ENCODE data around the gene APPBP2. TPM values are rescaled to one million over a fixed set of nuclear protein-coding genes. Genes with fewer than 3 reads are reported as not detected.
"Not testable (repeated sequence)": the region's sequence is repeated elsewhere in the genome, so short reads cannot be mapped to it uniquely, and the experiment has no call there.

Gene APPBP2
- total RNA-seq, 1 donor from 2014 or later, result 61.3 TPM

- peaks cover 10% of the 10 kb centered on the region for H3K9me3 Mint-ChIP-seq (ENCODE audit: low read depth)
Observed at GRCh38 chr17:60436676-60437075, 89.4 kb downstream of the APPBP2 start.

GRCh38 chr17:60435244-60436167 is 90.5 kb downstream of the APPBP2 start:
- Mint-ChIP-seq H3K36me3 (ENCODE audit: insufficient read depth) (no peaks in the 10 kb centered on the region), H3K27me3 (peaks cover 4% of the 10 kb centered on the region), H3K4me1 (ENCODE audit: low read depth) (no peaks in the 10 kb centered on the region), H3K27ac (no peak overlapping the region), H3K4me3 (ENCODE audit: low read depth) (no peak overlapping the region), H3K9me3 (ENCODE audit: low read depth) (peaks cover 10% of the 10 kb centered on the region)
- peak; percentile 39 for DNase-seq (ENCODE audit: low spot score, unreplicated experiment)
- peak; percentile 87 for TF ChIP-seq CTCF (IDR thresholded peaks at IDR 0.05; ENCODE audit: unreplicated experiment)

More at GRCh38 chr17:60436676-60437075, 89.4 kb downstream of the APPBP2 start:
- no peaks in the 10 kb centered on the region for H3K4me1 Mint-ChIP-seq (ENCODE audit: low read depth)
- TF ChIP-seq CTCF (IDR thresholded peaks at IDR 0.05; ENCODE audit: unreplicated experiment), result no peak
- H3K4me3 Mint-ChIP-seq (ENCODE audit: low read depth), result no peak overlapping the region
- no peak overlapping the region for H3K27ac Mint-ChIP-seq
- H3K36me3 Mint-ChIP-seq (ENCODE audit: insufficient read depth), result no peaks in the 10 kb centered on the region
- H3K27me3 Mint-ChIP-seq, result peaks cover 4% of the 10 kb centered on the region
- no peak for DNase-seq (ENCODE audit: low spot score, unreplicated experiment)

DNA sequence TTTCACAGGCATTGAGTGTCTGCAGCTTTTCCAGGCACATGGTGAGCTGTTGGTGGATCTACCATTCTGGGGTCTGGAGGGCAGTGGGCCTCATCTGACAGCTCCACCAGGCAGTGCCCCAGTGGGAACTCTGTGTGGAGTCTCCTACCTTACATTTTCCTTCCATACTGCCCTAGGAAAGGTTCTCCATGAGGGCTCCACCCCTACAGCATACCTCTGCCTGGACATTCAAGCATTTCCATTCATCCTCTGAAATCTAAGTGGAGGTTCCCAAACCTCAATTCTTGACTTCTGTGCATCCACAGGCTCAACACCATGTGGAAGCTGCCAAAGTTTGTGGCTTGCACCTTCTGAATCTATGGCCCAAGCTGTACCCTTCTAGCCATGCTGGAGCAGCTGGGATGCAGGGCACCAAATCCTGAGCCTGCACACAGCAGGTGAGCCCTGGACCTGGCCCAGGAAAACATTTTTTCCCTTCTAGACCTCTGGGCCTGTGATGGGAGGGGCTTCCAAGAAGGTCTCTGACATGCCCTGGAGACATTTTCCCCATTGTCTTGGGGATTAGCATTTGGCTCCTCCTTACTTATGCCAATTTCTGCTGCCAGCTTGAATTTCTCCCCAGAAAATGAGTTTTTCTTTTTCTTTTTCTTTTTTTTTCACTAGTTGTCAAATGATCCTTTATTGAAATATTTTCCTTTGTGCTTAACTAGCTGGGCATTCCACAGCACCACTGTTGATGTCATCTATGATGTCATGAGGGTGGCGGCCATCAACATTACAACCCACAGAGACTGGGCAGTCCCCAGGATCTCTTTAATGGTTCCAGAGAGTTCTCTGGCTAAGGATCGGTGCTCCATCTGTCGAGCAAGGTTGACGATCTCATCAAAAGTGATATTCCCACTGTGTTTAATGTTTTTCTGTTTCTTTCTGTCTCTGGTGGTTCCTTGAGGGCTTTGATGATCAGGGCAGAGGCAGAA is 92.7 kb downstream of the APPBP2 start:
- not testable (repeated sequence) for H3K27me3 Mint-ChIP-seq; H3K9me3 Mint-ChIP-seq (ENCODE audit: low read depth); H3K36me3 Mint-ChIP-seq (ENCODE audit: insufficient read depth); H3K27ac Mint-ChIP-seq; DNase-seq (ENCODE audit: low spot score, unreplicated experiment); H3K4me3 Mint-ChIP-seq (ENCODE audit: low read depth); H3K4me1 Mint-ChIP-seq (ENCODE audit: low read depth)

DNA sequence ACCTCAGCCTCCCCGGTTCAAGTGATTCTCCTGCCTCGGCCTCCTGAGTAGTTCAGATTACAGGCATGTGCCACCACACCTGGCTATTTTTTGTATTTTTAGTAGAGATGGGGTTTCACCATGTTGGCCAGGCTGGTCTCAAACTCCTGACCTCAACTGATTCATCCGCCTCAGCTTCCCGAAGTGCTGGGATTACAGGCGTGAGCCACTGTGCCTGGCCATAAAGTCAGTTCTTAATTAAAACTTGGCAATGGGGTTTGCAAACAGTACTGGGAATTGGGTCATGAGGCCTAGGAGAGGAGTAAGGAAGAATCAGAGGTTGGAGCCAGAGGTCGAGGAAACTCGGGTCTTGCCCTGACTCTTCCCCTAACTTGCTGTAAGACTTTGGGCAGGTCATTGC is 95.5 kb downstream of the APPBP2 start:
- not testable (repeated sequence) for H3K27ac Mint-ChIP-seq; DNase-seq (ENCODE audit: low spot score, unreplicated experiment); H3K36me3 Mint-ChIP-seq (ENCODE audit: insufficient read depth); H3K4me1 Mint-ChIP-seq (ENCODE audit: low read depth); H3K4me3 Mint-ChIP-seq (ENCODE audit: low read depth); H3K9me3 Mint-ChIP-seq (ENCODE audit: low read depth); H3K27me3 Mint-ChIP-seq

GRCh38 chr17:60428491-60428890 is 97.6 kb downstream of the APPBP2 start:
- H3K4me3 Mint-ChIP-seq (ENCODE audit: low read depth); H3K27me3 Mint-ChIP-seq; H3K4me1 Mint-ChIP-seq (ENCODE audit: low read depth); H3K36me3 Mint-ChIP-seq (ENCODE audit: insufficient read depth); DNase-seq (ENCODE audit: low spot score, unreplicated experiment); H3K9me3 Mint-ChIP-seq (ENCODE audit: low read depth); H3K27ac Mint-ChIP-seq: not testable (repeated sequence)

- no peaks in the 10 kb centered on the region for H3K9me3 Mint-ChIP-seq (ENCODE audit: low read depth)
- no peak for TF ChIP-seq CTCF (IDR thresholded peaks at IDR 0.05; ENCODE audit: unreplicated experiment)
- no peaks in the 10 kb centered on the region for H3K4me1 Mint-ChIP-seq (ENCODE audit: low read depth)
- H3K36me3 Mint-ChIP-seq (ENCODE audit: insufficient read depth), result no peaks in the 10 kb centered on the region
- H3K27ac Mint-ChIP-seq, result no peak overlapping the region
- no peak overlapping the region for H3K4me3 Mint-ChIP-seq (ENCODE audit: low read depth)
- no peak for DNase-seq (ENCODE audit: low spot score, unreplicated experiment)
- peaks cover 10% of the 10 kb centered on the region for H3K27me3 Mint-ChIP-seq
Observed at GRCh38 chr17:60426596-60426995, 99.4 kb downstream of the APPBP2 start.
